HG03045 (cell line): Measurements from ENCODE around the gene CPNE5.
"Not testable (repeated sequence)": the region's sequence is repeated elsewhere in the genome, so short reads cannot be mapped to it uniquely, and the experiment has no call there.

ENCODE experiments used
- ATAC-seq: cut with Tn5 transposase; IDR thresholded peaks from one replicate; pipeline ENCODE4 v1.9.1; 2021; ENCODE audit warnings: mild to moderate bottlenecking, moderate library complexity; ENCODE audit not compliant: unreplicated experiment

The CPNE5 gene

DNA sequence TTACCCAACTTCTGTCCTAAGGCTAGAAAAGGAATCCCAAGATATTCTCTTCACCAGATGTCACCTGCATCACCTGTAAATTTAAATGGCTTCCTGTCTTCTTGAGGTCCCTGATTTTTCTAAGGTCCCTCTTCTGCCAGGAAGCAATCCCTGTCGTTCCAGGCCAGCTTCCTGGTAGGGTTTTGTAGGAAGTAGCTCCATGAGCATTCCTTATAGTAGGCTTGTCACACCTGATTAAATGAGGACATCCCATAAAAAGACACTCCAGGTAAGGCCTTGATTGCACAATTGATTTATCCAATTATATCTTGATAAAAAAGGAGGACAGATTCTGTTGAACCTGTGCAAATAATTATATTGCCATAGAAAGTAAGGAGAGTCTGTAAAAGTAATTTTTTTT is 132.9 kb downstream of the CPNE5 start:
- ATAC-seq, result no peak

GRCh38 chr6:36704961-36705577 is 134.2 kb downstream of the CPNE5 start:
- ATAC-seq, result not testable (repeated sequence)

GRCh38 chr6:36703982-36704381 is 135.3 kb downstream of the CPNE5 start:
- ATAC-seq, result no peak

DNA sequence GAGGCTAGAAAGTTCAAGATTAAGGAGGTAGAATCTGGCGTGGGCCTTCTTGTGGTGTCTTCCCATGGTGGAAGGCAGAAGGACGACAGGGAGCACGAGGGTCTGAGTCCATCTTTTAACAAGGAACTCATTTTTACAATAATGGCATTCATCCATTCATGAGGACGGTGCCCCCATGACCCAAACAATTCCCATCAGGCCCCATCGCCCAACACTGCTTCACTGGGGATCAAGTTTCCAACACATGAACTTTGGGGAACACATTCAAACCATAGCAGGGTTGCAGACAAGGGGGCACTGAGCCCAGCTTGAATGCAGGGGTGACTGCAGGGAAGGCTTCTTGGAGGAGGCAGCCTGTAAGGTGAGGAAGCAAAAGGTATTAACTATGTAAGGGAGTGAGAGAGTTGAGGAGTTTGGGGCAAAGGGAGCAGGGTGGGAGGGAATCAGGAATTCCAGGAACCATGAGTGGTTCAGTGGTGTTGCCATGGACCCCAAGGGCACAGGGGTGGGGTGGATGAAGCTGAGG is 136.1 kb downstream of the CPNE5 start:
- ATAC-seq, result no peak

DNA sequence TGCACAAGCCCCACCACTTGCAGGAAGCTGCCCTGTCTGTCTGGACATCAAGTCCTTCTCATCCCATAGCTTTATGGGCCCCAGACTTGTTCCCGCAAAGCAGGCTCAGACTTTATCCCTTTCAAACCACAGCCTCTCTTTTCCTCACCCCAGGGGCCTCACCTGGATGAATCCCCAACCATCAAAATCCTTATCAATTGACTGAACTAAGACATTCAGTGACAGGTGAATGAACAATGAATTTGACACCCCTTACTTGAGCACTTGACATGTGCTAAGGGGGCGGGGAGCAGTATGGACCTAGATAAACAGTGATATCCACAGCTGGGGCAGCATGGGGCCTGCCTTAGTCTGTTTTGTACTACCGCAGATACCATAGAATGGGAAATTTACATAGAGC is 136.6 kb downstream of the CPNE5 start:
- no peak for ATAC-seq

DNA sequence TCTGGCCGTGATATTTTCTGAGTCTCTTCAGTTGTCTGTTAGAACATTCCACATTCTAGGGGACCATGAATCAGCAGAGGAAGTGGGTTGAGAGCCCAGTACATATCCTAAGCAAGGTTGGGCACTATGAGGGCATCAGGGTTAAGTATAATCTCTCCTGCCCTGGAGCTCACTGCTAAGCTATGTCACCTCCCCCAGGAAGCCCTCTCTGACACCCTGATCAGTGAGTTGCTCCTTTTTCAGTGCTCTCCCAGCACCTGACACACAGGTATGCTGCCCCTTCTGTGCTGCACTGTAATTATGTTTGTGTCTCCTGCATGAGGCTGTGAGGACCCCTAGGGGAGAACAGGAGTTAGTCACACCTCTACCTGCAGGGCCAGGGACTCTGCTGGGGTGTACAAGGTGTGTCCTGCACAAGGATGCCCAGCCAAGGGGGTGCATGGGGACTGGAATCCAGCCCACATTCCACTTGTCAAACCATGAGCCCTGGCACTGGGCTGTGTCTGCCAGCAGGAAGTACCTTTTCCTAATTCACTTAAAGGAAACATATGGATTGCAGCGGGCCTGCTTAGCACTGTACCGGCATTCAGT is 137.7 kb downstream of the CPNE5 start:
- no peak for ATAC-seq

- ATAC-seq, result no peak
These were observed 138.4 kb downstream of the CPNE5 start for GRCh38 chr6:36700831-36701230.

DNA sequence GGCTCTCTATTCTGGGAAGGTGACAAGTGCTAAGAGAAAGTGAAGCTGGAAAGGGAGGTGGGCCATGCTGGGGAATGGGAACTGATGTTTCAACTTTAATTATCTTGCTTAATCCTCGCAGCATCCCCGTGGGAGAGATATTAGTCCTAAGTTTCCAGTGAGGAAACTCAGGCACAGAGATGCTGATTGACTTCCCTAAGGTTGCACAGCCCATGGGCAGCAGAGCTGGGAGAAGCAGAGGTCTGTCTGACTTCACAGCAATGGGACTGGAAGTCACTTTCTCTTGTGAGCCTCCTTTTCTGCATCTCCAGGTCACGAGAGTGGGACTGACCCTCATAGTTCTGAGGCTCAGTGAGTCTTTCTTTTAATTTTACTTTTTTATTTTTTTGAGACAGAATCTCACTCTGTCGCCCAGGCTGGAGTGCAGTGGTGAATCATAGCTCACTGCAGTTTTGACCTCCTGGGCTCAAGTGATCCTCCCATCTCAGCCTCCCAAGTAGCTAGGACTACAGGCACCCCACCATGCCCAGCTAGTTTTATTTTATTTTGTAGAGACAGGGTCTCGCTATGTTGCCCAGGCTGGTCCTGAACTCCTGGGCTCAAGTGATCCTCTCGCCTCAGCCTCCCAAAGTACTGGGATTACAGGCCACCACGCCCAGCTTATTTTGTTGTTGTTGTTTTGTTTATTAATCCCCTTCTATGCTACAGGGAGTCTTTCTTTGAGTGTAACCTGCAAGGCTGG is 139.0 kb downstream of the CPNE5 start:
- ATAC-seq, result no peak

GRCh38 chr6:36699348-36699747 is 139.9 kb downstream of the CPNE5 start:
- ATAC-seq, result no peak

DNA sequence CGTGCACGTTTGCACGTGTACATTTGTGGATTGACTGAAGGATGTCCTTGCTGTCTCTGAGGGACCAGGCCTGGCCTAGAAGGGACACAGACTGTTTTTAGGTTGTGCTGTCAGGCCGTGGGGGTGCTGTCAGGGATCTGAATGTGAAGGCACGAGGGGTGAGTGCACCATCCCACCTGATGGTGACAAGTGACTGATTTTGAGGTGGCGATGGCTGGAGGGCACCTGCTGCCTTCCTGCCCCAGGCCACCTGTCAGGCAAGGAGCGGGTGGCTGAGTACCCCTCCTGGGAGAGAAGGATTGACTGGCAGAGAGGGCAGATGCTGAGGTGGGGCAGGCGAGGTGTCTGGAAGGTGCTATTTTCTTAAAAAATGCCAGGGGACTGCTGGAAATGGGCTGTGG is 140.4 kb downstream of the CPNE5 start:
- no peak for ATAC-seq

GRCh38 chr6:36698196-36698595 is 141.0 kb downstream of the CPNE5 start:
- ATAC-seq, result no peak

DNA sequence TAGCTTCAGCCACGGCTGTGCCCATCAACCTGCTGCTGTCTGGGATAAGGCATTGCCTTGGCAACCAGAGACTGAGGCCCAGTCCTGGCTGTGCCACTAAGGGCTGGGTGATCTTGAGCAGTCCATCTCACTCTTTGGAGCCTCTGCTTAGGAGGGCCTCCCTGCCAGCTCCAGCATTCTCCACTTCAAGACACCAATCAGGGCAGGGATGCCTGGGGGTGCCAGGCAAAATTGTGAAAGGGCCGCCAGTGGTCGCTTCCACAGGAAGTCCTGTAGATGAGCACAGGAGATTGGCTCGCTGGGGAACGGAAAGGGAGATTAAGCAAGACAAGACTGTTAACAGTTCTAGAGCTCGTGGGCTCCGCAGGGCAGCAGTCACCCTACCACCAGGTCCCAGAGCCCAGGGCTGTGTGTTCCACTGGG is 141.8 kb downstream of the CPNE5 start, which contains the start of gene RAB44:
Gene RAB44 (plus strand): TSS at position 346 of the 423 bp plus-strand sequence. CDS start 6,410 bp downstream, outside the sequence.
- ATAC-seq, result no peak

- ATAC-seq, result no peak
These were observed 143.8 kb downstream of the CPNE5 start for GRCh38 chr6:36695414-36695813.

DNA sequence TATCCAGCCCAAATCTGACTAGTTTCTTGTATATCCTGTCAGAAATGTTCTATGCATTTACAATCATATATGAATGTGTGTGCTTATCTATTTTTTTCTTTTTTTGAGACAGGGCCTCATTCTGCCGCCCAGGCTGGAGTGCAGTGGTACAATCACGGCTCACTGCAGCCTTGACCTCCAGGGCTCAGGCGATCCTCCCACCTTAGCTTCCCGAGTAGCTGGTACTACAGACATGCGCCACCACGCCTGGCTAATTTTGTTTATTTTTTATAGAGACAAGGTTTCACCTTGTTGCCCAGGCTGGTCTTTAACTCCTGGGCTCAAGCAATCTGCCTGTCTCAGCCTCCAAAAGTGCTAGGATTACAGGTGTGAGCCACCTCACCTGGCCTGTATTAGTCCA is 144.6 kb downstream of the CPNE5 start:
- no peak for ATAC-seq

DNA sequence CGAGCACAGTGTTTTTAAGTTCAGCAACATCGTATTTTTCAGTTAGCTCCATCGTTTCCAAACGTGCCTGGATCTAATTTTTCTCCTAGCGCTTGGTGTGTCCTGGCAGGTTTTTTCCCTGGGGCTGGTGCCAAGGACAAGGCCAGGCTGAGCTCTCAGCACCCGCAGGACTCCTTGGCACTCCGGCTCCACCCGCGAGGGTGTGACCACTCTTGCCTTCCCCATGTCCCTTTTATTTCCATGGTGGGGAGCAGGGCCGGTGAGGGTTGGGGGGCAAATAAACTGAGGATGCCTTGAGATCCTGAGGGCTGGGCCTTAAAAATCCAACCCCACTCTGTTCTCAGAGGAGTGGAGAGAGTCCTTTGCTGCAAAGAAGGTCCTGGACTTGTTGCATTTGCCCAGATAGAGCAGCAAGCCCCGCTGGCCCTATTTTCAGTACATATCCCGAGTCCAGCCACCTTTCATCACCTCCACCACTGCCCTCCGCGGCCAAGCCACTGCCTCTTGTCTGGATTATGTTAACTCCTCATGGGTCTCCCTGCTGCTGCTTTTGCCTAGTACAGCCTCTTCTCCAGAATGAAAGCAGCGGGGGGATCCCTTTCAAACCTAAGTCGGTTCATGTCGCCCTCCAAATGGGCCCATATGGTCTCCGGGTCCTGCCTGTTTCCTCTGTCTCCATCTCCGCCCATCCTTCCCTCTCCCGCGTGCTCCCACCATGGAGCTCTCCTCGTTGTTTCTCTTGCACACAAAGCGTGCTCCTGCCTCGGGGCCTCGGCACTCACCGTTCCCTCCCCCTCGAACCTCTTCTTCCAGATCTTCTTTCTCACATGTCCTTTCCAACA is 146.2 kb downstream of the CPNE5 start:
- ATAC-seq, result no peak

GRCh38 chr6:36692220-36692619 is 147.0 kb downstream of the CPNE5 start:
- ATAC-seq, result no peak

DNA sequence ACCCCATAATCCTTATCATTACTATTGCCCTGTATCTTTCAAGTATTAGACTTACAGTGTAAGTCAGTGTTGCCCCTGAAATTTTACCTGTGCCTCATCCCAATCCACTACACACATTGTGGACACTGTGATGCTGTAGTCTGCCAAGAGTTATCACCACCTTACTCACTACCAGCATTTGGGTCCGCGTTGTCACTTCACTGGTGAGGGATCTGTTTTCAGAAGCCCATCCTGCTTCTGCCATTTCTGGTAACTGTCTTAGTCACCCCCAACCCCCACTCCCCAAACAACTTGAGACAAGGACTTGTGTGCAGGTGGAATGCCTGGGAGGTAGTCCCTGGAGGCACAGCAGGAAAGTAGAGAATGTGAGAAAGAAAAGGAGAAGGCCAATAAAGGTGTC is 147.6 kb downstream of the CPNE5 start:
- no peak for ATAC-seq

- no peak for ATAC-seq
These were observed 148.2 kb downstream of the CPNE5 start for GRCh38 chr6:36691011-36691410.
